CD14-positive monocyte (primary cell): Measurements from ENCODE around the gene SRMS. TPM values are rescaled to one million over a fixed set of nuclear protein-coding genes. Genes with fewer than 3 reads are reported as not detected.

Experiments
- DNase-seq, 3 donors: peaks; one replicate each; pipeline ENCODE4 v3.0.0-alpha.2; 2011 to 2022
- H2AFZ ChIP-seq: 2 replicates; pipeline ENCODE4 v1.6.0; 2012; ENCODE audit warnings: mild to moderate bottlenecking, low read depth, low read length, inconsistent platforms; ENCODE audit not compliant: insufficient read depth, poor library complexity, severe bottlenecking
- H3K27ac ChIP-seq, 2 donors: 1 replicate in 1 of 2; 2 replicates in 1 of 2; pipeline ENCODE4 v1.5.1; 2012 to 2013; ENCODE audit warnings: low read length in 2 of 2, control low read depth in 1 of 2, inconsistent platforms in 1 of 2, low read depth in 1 of 2, mild to moderate bottlenecking in 1 of 2
- H3K27me3 ChIP-seq, 2 donors: one replicate each; pipeline versions ENCODE4 v1.6.0 to v1.6.1; 2011 to 2013; ENCODE audit warnings: low read length in 2 of 2; ENCODE audit not compliant: control insufficient read depth in 2 of 2, insufficient read depth in 2 of 2
- H3K36me3 ChIP-seq, 2 donors: replicated peaks in 1 of 2; 1 replicate in 1 of 2; 2 replicates in 1 of 2; pipeline versions ENCODE4 v1.5.1 to v1.6.1; 2012 to 2013; ENCODE audit warnings: low read length in 2 of 2, control low read depth in 1 of 2, inconsistent platforms in 1 of 2, mild to moderate bottlenecking in 1 of 2; ENCODE audit not compliant: insufficient read depth in 2 of 2, control insufficient read depth in 1 of 2
- H3K4me1 ChIP-seq, 2 donors: 1 replicate in 1 of 2; 2 replicates in 1 of 2; pipeline versions ENCODE4 v1.5.1 to v1.6.1; 2012 to 2013; ENCODE audit warnings: low read length in 2 of 2, control low read depth in 1 of 2, inconsistent platforms in 1 of 2, mild to moderate bottlenecking in 1 of 2, moderate library complexity in 1 of 2; ENCODE audit not compliant: insufficient read depth in 2 of 2, control insufficient read depth in 1 of 2
- H3K4me2 ChIP-seq: replicated peaks from 2 replicates; pipeline ENCODE3; 2012; ENCODE audit warnings: low read length, moderate library complexity, mild to moderate bottlenecking; ENCODE audit not compliant: poor library complexity, severe bottlenecking; ENCODE audit errors: extremely low read depth
- H3K4me3 ChIP-seq, 3 experiments: fragments of 200-600 bp in 1 of 3; sonication (generic) in 1 of 3; replicated peaks in 1 of 3; 1 replicate in 2 of 3; 2 replicates in 1 of 3; pipeline ENCODE4 v1.5.1; 2011 to 2013; ENCODE audit warnings: low read length in 3 of 3, mild to moderate bottlenecking in 3 of 3, control low read depth in 2 of 3, low read depth in 2 of 3, inconsistent platforms in 1 of 3, moderate library complexity in 1 of 3
- H3K79me2 ChIP-seq: 2 replicates; pipeline ENCODE4 v1.6.0; 2012; ENCODE audit warnings: mild to moderate bottlenecking, control low read depth, inconsistent platforms, low read length, moderate library complexity; ENCODE audit not compliant: insufficient read depth
- H3K9ac ChIP-seq: 2 replicates; pipeline ENCODE4 v1.6.0; 2017; ENCODE audit warnings: low read length, mild to moderate bottlenecking; ENCODE audit not compliant: insufficient read depth, poor library complexity, severe bottlenecking
- H3K9me3 ChIP-seq, 2 donors: replicated peaks in 1 of 2; 1 replicate in 1 of 2; 2 replicates in 1 of 2; pipeline versions ENCODE4 v1.5.1 to v1.6.1; 2012 to 2013; ENCODE audit warnings: low read length in 2 of 2, control low read depth in 1 of 2; ENCODE audit not compliant: control insufficient read depth in 1 of 2, insufficient read depth in 1 of 2
- H4K20me1 ChIP-seq: 2 replicates; pipeline ENCODE4 v1.6.0; 2012; ENCODE audit warnings: mild to moderate bottlenecking, low read length, control low read depth, moderate library complexity; ENCODE audit not compliant: insufficient read depth
- H3K27ac Mint-ChIP-seq, 7 donors: one replicate each; pipeline ENCODE4 v1.8.0; 2020; ENCODE audit warnings: mild to moderate bottlenecking in 7 of 7, mixed read lengths in 7 of 7, moderate library complexity in 6 of 7, inconsistent platforms in 2 of 7
- H3K27me3 Mint-ChIP-seq, 3 donors: one replicate each; pipeline ENCODE4 v1.8.0; 2021 to 2022; ENCODE audit warnings: low read depth in 3 of 3, mild to moderate bottlenecking in 3 of 3, mixed read lengths in 3 of 3, moderate library complexity in 3 of 3, inconsistent platforms in 1 of 3
- H3K36me3 Mint-ChIP-seq, 2 donors: one replicate each; pipeline ENCODE4 v1.8.0; 2020; ENCODE audit warnings: mixed read lengths in 2 of 2, inconsistent platforms in 1 of 2, mild to moderate bottlenecking in 1 of 2
- H3K4me1 Mint-ChIP-seq: one replicate; pipeline ENCODE4 v1.8.0; 2020; ENCODE audit warnings: mild to moderate bottlenecking, mixed read lengths
- H3K4me3 Mint-ChIP-seq, 2 donors: one replicate each; pipeline ENCODE4 v1.8.0; 2020; ENCODE audit warnings: mild to moderate bottlenecking in 2 of 2, mixed read lengths in 2 of 2, moderate library complexity in 1 of 2
- H3K9me3 Mint-ChIP-seq, 7 donors: one replicate each; pipeline ENCODE4 v1.8.0; 2020 to 2022; ENCODE audit warnings: mixed read lengths in 7 of 7, mild to moderate bottlenecking in 6 of 7, moderate library complexity in 6 of 7, inconsistent platforms in 2 of 7
- WGBS: methylation state at CpG from one replicate; pipeline ENCODE4 v1.1.5; 2013; ENCODE audit warnings: missing lambda C conversion rate; ENCODE audit not compliant: insufficient coverage; 5-methylcytosine and 5-hydroxymethylcytosine counted together
- intact Hi-C, 2 donors: fragments of 100-400 bp; cut with micrococcal nuclease; formaldehyde crosslinking; loops; one replicate each; pipeline versions ENCODE4 v1.15.0 to v1.15.1; 2023
- polyA plus RNA-seq, 3 donors: library from polyadenylated mRNA; depleted of rRNA in 1 of 3; unstranded in 2 of 3; stranded (reverse) in 1 of 3; fragments of 300-500 nt in 2 of 3; fragments of >200 nt in 1 of 3; fragmentation: Illumina TruSeq in 2 of 3; gene quantifications; 1 replicate in 2 of 3; 2 replicates in 1 of 3; pipeline ENCODE4 v1.2.3, GENCODE V29; 2012 to 2021
- TF ChIP-seq, protein P1 (sequence below): fragments of 200-600 bp; IDR thresholded peaks from one replicate; pipeline ENCODE4 v1.8.0; 2022; ENCODE audit warnings: antibody characterized with exemption, mild to moderate bottlenecking

SRMS gene
- polyA plus RNA-seq, 3 donors, result not detected

DNA sequence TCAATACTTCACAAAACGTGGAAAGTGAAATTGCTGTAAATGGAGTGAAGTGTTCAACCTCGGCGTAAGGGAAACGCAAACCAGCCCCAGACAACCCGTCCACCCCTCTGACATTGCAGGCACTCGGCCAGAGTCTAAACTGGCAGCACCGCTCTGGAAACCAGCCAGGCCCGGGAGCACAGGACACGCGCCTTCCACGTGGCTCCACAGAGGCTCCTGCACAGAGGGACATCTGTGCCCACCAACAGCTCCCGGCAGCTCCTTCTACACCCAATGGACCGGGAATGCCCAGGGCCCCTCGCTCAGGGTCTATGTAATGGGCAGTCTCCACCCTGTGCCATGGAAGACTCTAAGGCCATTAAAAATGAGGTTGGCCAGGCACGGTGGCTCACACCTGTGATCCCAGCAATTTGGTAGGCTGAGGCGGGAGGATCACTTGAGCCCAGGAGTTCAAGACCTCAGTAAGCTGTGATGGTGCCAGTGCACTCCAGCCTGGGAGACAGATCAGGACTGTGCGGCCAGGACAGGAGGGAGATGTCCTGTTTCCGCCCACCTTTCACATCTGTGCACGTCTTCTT, 29.9 kb upstream of the SRMS start:
- peaks cover 22 to 31% of the 10 kb centered on the region in 2 donors for H3K4me1 ChIP-seq
- DNase-seq, result no peak
- WGBS, result 93% methylated on average over 16 of the region's 19 CpGs
- Mint-ChIP-seq H3K4me3 (peak overlapping the region in 1 of 2 donors; percentile 63), H3K9me3 (peaks cover 0 to 7% (median 0%) of the 10 kb centered on the region in 7 donors), H3K27ac (no peak overlapping the region), H3K27me3 (peaks cover 44 to 82% (median 45%) of the 10 kb centered on the region in 3 donors), H3K4me1 (peaks cover 14% of the 10 kb centered on the region), H3K36me3 (peaks cover 0 to 4% of the 10 kb centered on the region in 2 donors)
- H3K27me3 ChIP-seq, result peaks cover 0 to 47% of the 10 kb centered on the region in 2 donors
- peaks cover 3 to 5% of the 10 kb centered on the region in 2 donors for H3K36me3 ChIP-seq
- no peak overlapping the region for H3K4me2 ChIP-seq
- no peak overlapping the region for H3K4me3 ChIP-seq
- H3K27ac ChIP-seq, result no peak overlapping the region
- TF ChIP-seq, protein P1, sequence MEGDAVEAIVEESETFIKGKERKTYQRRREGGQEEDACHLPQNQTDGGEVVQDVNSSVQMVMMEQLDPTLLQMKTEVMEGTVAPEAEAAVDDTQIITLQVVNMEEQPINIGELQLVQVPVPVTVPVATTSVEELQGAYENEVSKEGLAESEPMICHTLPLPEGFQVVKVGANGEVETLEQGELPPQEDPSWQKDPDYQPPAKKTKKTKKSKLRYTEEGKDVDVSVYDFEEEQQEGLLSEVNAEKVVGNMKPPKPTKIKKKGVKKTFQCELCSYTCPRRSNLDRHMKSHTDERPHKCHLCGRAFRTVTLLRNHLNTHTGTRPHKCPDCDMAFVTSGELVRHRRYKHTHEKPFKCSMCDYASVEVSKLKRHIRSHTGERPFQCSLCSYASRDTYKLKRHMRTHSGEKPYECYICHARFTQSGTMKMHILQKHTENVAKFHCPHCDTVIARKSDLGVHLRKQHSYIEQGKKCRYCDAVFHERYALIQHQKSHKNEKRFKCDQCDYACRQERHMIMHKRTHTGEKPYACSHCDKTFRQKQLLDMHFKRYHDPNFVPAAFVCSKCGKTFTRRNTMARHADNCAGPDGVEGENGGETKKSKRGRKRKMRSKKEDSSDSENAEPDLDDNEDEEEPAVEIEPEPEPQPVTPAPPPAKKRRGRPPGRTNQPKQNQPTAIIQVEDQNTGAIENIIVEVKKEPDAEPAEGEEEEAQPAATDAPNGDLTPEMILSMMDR, result no peak
- H3K9ac ChIP-seq, result no peak overlapping the region
- H2AFZ ChIP-seq, result no peak overlapping the region
- H4K20me1 ChIP-seq, result peaks cover 10% of the 10 kb centered on the region
- no peaks in the 10 kb centered on the region for H3K9me3 ChIP-seq
- peaks cover 7% of the 10 kb centered on the region for H3K79me2 ChIP-seq
- intact Hi-C loops, result loop anchor here in 1 of 2 donors (5.0 kb wide), 2 partner anchors 35 to 40 kb away; partner anchors contain the start of gene PTK6

- Histone ChIP-seq H3K4me1 (peaks cover 22 to 31% of the 10 kb centered on the region in 2 donors), H3K9ac (no peak overlapping the region), H3K4me2 (no peak overlapping the region), H3K36me3 (peaks cover 7 to 13% of the 10 kb centered on the region in 2 donors), H3K79me2 (peaks cover 7% of the 10 kb centered on the region), H3K27ac (no peak overlapping the region), H3K9me3 (no peaks in the 10 kb centered on the region), H3K27me3 (peaks cover 0 to 56% of the 10 kb centered on the region in 2 donors), H4K20me1 (peaks cover 19% of the 10 kb centered on the region), H2AFZ (no peak overlapping the region), H3K4me3 (no peak overlapping the region)
- DNase-seq, result no peak
- TF ChIP-seq, protein P1, result no peak
- H3K27me3 Mint-ChIP-seq, result peaks cover 43 to 81% (median 45%) of the 10 kb centered on the region in 3 donors
- peaks cover 0 to 7% (median 0%) of the 10 kb centered on the region in 7 donors for H3K9me3 Mint-ChIP-seq
- intact Hi-C loops, result loop anchor here in 1 of 2 donors (5.0 kb wide), 2 partner anchors 36 to 39 kb away; partner anchors contain the start of gene PTK6
- peak overlapping the region in 1 of 2 donors; percentile 76 for H3K4me3 Mint-ChIP-seq
- H3K4me1 Mint-ChIP-seq, result peaks cover 14% of the 10 kb centered on the region
- WGBS, result 100% methylated on average over 2 of the region's 7 CpGs
- H3K27ac Mint-ChIP-seq, result no peak overlapping the region
- H3K36me3 Mint-ChIP-seq, result peaks cover 3 to 6% of the 10 kb centered on the region in 2 donors
Measured at GRCh38 chr20:63576311-63576710, 28.8 kb upstream of the SRMS start.
